Activated naive CD4-positive, alpha-beta T cell treated with anti-CD3 and anti-CD28 coated beads, Interleukin-2, amount 50 U/mL, for 72 hours (primary cell): ENCODE data around the gene SMYD5. TPM values are rescaled to one million over a fixed set of nuclear protein-coding genes. Genes with fewer than 3 reads are reported as not detected.

Experiments
- ATAC-seq, 2 donors: fragments of 150-1000 bp; cut with Tn5 transposase; 2 replicates each; pipeline ENCODE4 v1.10.0; 2021; ENCODE audit warnings: mild to moderate bottlenecking in 2 of 2, moderate library complexity in 2 of 2
- DNase-seq, 2 donors: peaks; one replicate each; pipeline ENCODE4 v3.0.0; 2021 to 2022; ENCODE audit warnings: low spot score in 2 of 2
- H3K27ac Mint-ChIP-seq, 2 donors: one replicate each; pipeline ENCODE4 v1.8.0; 2022; ENCODE audit warnings: mild to moderate bottlenecking in 2 of 2, mixed read lengths in 2 of 2
- H3K36me3 Mint-ChIP-seq, 2 donors: one replicate each; pipeline ENCODE4 v1.8.0; 2022; ENCODE audit warnings: mixed read lengths in 2 of 2
- H3K9me3 Mint-ChIP-seq, 2 donors: one replicate each; pipeline ENCODE4 v1.8.0; 2022; ENCODE audit warnings: mixed read lengths in 2 of 2
- total RNA-seq, 2 donors: library from RNA; stranded (reverse); gene quantifications; one replicate each; pipeline ENCODE4 v1.2.3, GENCODE V29; 2022

SMYD5 gene
- total RNA-seq, 2 donors from 2014 or later = 36.0 to 41.1 TPM

DNA sequence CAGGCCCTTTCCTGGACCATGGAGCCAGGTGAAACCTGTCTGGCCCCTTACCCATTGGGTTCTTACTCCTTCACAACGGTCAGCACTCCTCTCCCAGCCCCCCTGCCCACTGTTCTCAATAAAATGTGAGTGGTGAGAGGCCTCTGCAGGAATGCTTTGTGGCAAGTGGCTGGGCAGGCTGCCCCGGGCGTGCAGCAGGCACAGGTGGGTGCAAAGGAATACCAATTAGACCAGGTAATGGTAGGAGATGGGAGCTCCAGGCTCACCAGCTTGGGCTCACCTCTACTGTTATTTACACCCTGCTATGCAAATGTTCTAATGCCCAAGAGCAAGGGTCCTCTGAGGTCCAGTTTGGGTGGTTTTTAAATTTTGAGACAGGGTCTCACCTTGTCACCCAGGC is 13.0 kb downstream of the SMYD5 start:
- Mint-ChIP-seq H3K27ac (no peak overlapping the region), H3K9me3 (no peaks in the 10 kb centered on the region), H3K36me3 (no peaks in the 10 kb centered on the region)
- DNase-seq (no peak), ATAC-seq (no peak)

DNA sequence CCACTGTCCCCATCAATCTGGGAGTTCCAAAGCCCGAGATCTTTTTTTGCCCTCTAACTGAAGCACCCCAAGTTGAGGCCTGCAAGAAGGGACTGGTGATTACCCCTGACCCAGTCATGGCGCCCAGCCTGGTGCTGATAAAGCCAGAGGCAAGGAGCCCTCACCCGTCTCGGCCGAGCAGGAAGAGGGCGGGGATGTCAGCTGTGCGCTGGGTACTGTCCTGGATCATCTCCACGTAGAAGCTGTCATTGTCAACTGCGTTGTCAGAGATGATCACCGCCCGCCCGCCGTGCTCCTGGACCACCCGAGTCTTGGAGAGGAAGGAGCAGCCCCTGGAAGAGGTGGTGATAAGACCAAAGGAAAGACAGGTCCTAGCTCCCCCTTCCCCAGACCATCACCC is 14.6 kb downstream of the SMYD5 start:
- no peak for DNase-seq
- ATAC-seq = no peak
- H3K36me3 Mint-ChIP-seq = no peaks in the 10 kb centered on the region
- no peak overlapping the region for H3K27ac Mint-ChIP-seq
- H3K9me3 Mint-ChIP-seq = no peaks in the 10 kb centered on the region

DNA sequence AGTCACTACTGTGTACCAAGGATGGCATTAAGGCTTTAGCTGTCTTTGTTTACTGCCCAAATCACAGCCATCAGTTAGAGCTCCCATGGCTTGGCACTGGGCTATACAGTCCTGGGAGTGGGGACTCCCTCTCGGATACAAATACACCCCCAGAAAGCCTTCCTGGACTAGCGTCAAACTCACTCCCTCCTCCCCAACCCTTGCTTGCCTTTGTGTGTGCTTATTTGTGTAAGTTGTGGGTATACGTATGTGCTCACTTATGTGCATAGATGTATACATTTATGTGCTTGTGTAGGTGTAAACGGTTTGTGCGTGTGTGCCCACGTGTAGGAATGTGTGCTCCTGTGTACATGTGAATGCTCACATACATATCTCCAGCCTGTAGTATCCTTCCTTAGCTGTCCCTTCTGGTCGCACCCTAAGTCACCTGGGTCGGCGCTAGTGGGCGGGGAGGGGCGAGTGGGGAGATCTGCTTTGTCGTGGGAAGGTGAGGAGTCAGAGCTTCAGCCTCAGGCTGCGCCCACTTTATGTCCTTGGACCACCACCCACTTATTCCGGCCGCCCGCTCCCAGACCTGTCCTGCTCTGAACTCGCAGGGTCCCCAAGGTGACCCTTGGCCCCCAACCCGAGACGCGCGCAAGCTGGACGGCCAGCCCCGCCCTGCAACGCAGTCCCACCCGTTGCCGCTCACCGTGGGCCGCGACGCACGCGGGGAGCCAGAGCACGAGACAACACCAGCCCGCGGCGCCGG is 18.5 kb downstream of the SMYD5 start:
- peaks cover 30 to 33% of the 10 kb centered on the region in 2 donors for H3K36me3 Mint-ChIP-seq
- peak overlapping the region; percentile 88 to 97 for H3K27ac Mint-ChIP-seq
- peak in 1 of 2 donors; percentile 38 for DNase-seq
- no peaks in the 10 kb centered on the region for H3K9me3 Mint-ChIP-seq
- ATAC-seq = peak in 1 of 2 donors; percentile 5

DNA sequence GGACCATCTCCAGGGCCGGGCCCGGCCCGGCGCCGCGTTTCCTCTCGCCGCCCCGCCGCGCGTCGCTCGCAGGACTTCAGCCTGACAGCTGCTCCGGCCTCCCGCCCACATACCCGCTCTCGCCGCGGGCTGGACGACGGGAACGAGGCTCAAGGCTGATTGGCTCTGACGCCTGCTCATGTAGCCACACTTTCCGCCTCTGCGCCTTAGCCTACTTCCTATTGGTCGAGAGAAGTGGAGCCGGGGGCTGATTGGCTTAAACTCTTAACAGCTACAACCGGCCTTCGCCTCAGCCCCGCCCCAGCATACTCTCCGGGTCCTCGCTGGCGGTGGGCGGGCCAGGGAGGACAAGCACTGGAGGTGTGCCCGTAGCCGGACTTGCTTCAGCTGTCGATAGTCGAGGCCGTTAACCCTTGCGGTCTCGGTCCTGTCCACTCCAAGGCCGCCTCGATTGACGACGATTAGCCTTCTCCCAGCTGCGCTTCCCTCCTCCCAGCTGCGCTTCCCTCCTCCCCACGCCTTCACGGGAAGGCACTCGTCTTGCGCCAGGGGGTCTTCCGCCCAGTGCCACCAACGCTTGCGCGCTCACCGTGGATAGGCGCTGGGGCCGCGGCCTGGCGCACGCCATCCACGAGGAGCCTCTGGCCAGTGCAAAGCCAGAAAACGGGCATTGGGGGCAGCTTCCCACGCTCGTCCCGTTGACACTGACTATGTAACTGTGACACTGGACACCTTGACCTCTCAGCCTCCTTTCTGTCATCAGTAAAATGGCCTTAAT is 19.3 kb downstream of the SMYD5 start, which contains the start of gene PRADC1:
Gene PRADC1, minus strand, starts transcription at position 86 of the 778 bp plus-strand sequence. Its CDS starts 79 bp downstream, at position 7.
- ATAC-seq (peak; percentile 91 to 93), DNase-seq (peak; percentile 87 to 98)
- no peaks in the 10 kb centered on the region for H3K9me3 Mint-ChIP-seq
- peaks cover 30 to 33% of the 10 kb centered on the region in 2 donors for H3K36me3 Mint-ChIP-seq
- peak within 1 kb of the TSS; percentile 88 to 97 for H3K27ac Mint-ChIP-seq

DNA sequence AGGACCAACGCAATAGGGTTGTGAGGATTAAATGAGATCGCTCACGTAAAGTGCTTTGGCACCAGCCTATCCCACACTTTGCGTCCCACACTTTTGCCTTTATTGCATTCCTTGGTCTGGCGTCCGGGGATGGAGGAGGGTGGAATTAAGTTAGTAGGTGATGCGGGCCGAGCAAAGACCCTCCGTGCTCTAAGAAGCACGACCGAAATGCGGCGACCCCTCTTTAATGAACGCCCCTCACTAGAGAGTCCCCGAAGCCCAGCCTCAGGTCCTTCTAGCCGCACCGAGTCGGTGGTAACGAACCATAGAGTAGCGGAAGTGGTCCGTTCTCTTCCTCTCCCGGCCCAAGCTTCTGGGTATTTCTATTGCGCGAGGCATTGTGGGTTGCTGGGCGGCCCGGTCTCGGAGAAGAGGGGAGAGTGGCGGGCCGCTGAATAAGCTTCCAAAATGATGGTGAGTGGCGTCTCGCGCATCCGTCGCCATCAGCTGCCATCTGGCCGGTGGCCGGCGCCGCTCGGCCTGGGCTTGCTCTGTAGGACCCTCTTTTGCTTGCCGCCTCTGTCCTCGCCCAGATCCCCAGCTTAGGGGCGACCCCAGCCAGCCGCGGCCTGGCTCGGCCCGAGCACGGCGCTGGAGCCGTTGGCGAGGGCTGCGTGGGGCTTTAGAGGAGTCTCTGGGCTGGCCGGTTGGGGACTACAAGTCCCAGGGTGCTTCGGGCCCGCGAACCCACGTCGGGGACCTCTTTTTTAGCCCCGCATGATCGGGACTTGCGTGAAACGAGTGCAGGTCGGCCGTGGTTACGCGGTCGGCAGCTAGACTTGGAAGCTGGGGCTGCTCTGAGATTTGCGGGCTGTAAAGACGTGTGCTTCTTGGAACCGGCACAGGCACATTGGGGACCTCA is 20.1 kb downstream of the SMYD5 start, which contains the start of gene CCT7:
Gene CCT7, plus strand, starts transcription at position 377 of the 901 bp plus-strand sequence. Its CDS starts 71 bp downstream, at position 448.
- ATAC-seq = peak; percentile 46 to 77
- DNase-seq = peak; percentile 80 to 84
- H3K27ac Mint-ChIP-seq = peak within 1 kb of the TSS; percentile 88 to 97
- H3K36me3 Mint-ChIP-seq = peaks cover 30 to 33% of the 10 kb centered on the region in 2 donors
- no peaks in the 10 kb centered on the region for H3K9me3 Mint-ChIP-seq

DNA sequence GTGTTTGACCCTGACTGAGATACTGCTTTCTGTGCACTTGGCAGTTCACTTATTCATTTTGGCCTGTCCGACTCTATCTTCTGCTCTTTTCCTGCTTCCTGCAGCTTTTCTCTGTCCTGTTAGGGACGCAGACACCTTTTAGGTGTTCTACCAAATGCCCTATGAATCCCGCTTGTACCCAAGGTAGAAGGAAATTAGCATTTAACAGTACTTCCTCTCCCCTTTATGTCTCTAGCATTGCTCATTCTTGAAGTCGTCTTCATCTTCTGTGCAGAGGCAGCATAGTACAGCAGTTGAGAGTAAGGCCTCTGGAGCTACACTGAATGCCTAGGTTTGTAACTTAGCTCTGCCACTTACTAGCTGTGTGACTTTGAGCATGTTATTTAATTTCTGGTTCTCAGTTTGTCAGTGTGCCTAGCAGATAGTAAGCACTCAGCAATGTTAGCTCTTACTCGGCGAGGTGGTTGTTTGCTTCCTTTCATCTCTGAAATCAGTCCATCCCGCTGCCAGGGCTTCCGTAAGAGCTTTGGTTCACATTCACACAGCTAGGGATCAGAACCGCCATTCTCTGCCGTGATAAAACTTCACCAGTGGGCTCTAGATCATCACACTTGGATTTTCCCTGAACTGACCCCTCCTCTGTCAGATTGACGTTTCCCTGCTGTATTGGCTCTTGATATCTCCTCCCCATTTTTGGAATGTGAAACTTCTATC is 21.4 kb downstream of the SMYD5 start:
- Mint-ChIP-seq H3K27ac (peak overlapping the region; percentile 88 to 97), H3K36me3 (peaks cover 30 to 33% of the 10 kb centered on the region in 2 donors), H3K9me3 (no peaks in the 10 kb centered on the region)
- ATAC-seq (no peak), DNase-seq (no peak)

DNA sequence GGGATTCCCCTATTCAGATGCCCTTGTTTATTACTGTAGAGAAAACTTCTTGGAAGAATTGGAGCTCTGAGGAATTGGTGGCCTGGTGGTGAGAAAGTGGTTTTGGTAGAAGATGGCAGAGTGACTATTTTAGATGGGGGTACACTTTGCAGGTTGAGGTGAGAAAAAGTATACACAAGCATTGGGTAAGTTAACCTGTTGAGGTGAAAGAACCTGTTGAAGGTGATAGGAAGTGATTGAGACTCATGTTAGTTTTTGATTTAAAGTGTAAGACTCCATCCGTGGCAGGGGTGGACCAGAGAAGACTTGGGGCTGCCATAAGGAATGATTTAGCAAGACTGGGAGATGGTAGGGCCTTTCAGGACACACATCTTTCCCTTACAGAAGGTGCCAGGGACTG is 23.1 kb downstream of the SMYD5 start:
- Mint-ChIP-seq H3K27ac (peak overlapping the region; percentile 63 to 88), H3K36me3 (peaks cover 30 to 33% of the 10 kb centered on the region in 2 donors), H3K9me3 (no peaks in the 10 kb centered on the region)
- ATAC-seq (no peak), DNase-seq (no peak)

DNA sequence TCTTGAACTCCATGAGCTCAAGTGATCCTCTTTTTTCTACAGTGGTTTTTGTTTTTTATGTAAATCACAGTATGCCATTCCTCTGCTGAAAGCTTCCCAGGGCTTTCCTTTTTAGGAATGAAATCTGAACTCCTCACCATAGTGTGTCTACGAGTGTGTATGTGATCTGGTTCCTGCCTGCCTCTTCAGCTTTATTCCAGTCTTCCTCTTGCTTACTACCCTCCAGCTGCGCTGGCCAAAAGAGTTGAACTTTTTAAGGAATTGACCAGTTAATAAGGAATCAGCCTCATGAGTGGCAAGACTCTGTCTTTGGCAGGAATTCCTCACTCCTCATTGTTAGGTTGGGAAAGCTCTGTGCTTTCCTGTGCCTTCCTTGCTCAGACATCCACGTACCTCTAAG is 24.1 kb downstream of the SMYD5 start:
- peaks cover 30 to 33% of the 10 kb centered on the region in 2 donors for H3K36me3 Mint-ChIP-seq
- ATAC-seq = no peak
- no peaks in the 10 kb centered on the region for H3K9me3 Mint-ChIP-seq
- H3K27ac Mint-ChIP-seq = peak overlapping the region in 1 of 2 donors; percentile 73
- DNase-seq = no peak

DNA sequence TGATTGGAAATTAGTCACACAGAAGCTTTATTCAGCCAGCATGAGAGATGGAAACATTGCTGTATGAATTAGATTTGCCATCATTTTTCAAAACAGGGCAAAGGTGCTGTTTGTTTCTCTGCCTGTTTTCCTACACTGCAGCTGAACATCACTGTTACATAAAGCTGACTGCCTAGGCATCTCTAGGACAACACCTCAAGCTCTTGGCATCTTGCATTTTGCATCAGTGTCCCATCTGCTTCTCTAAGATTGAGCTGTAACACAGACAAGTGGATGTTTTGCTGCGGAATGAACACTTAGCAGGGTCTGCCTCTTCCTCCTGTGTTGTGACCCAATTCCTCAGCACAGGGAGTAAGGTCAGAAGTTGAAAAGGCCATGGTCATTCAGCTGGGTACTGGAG is 24.9 kb downstream of the SMYD5 start:
- H3K36me3 Mint-ChIP-seq = peaks cover 27 to 32% of the 10 kb centered on the region in 2 donors
- H3K9me3 Mint-ChIP-seq = no peaks in the 10 kb centered on the region
- DNase-seq (no peak), ATAC-seq (no peak)
- peak overlapping the region in 1 of 2 donors; percentile 73 for H3K27ac Mint-ChIP-seq

DNA sequence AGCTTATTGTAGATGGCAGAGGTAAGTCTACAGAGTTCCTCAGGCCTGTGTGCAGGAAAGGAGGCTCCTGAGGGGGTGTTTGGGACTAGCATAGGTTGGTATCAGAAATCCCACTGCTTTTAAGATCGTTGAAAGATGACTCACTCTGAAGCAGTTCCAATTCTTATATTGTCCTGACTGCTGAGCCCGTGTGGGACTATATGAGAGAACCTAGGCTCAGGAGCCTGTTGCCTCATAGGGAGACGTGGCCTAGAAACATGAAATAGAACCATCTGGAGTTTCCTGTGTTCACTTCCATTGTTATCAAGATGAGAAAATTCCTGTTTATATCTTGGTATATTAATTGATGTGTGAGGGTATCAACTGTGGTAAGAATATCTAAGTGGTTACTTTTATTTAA is 25.7 kb downstream of the SMYD5 start:
- no peaks in the 10 kb centered on the region for H3K9me3 Mint-ChIP-seq
- ATAC-seq = no peak
- no peak for DNase-seq
- H3K36me3 Mint-ChIP-seq = peaks cover 20 to 27% of the 10 kb centered on the region in 2 donors
- peak overlapping the region; percentile 55 to 73 for H3K27ac Mint-ChIP-seq

DNA sequence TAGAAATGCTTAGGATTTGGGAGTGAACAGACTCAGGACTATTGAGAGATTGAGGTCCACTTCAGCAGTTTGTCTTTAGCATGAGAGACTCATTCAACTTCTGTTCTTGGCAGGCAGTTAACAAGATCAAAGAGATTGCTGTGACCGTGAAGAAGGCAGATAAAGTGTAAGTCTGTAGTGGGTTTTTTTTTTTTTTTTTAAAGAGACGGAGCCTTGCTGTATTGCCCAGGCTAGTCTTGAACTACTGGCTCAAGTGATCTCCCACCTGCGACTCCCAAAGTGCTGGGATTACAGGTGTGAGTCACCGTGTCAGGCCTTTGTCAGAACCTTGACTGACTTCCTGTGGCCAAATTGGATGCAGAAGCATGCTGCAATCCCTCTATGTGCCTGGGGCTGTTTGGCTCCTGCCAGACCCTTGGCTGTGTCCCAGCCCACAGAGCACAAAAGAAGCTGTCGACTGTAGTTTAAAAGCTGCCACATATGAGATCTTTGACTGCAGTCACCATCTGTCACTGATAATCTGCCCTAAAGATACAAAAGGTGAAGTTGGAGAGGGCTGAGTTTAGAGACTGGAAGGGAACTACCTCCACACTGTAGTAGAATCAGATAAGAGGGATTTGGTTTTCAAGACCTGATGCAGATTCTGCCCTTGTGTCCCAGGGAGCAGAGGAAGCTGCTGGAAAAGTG is 30.0 kb downstream of the SMYD5 start:
- no peak for DNase-seq
- H3K9me3 Mint-ChIP-seq = no peaks in the 10 kb centered on the region
- no peak for ATAC-seq
- H3K27ac Mint-ChIP-seq = peak overlapping the region; percentile 33 to 91
- peaks cover 8 to 14% of the 10 kb centered on the region in 2 donors for H3K36me3 Mint-ChIP-seq

DNA sequence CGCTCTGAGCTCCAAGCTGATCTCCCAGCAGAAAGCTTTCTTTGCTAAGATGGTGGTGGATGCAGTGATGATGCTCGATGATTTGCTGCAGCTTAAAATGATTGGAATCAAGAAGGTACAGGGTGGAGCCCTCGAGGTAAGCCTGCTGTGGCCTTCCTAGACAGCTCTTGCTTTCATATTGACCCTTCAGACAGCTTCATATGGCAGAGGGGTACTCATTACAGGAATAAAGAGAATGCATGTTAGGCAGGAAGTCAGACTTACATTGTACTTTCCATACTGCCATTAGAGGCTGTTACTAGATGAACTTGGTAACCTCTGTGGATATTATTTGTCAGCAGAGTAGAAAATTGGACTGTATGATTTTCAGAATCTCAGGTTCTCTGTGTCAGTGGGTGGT is 30.5 kb downstream of the SMYD5 start:
- H3K36me3 Mint-ChIP-seq = peaks cover 8 to 19% of the 10 kb centered on the region in 2 donors
- peak in 1 of 2 donors; percentile 75 for ATAC-seq
- peak overlapping the region; percentile 33 to 91 for H3K27ac Mint-ChIP-seq

DNA sequence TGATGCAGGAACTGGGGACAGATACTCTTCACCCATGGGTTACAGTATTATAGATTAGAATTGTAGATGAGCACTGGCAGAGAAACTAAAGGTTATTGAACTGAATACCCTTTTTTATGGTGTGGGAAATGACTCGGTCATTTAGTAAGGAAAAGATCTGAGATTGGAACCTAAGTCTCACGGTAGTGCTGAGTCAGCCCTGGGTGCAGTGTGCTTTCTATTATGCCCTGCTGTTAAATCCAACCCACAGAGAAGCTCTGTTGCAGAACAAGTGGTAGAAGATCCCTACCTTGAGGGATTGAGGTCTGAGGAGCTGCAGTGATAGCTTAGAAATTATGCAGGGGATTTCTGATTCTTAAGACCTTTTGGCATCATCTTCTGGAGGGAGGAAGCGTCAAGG is 32.8 kb downstream of the SMYD5 start:
- Mint-ChIP-seq H3K36me3 (peaks cover 19 to 24% of the 10 kb centered on the region in 2 donors), H3K27ac (peak overlapping the region; percentile 31 to 37)

More for the DNA sequence above, 30.5 kb downstream of the SMYD5 start:
- H3K9me3 Mint-ChIP-seq = no peaks in the 10 kb centered on the region
- no peak for DNase-seq

DNA sequence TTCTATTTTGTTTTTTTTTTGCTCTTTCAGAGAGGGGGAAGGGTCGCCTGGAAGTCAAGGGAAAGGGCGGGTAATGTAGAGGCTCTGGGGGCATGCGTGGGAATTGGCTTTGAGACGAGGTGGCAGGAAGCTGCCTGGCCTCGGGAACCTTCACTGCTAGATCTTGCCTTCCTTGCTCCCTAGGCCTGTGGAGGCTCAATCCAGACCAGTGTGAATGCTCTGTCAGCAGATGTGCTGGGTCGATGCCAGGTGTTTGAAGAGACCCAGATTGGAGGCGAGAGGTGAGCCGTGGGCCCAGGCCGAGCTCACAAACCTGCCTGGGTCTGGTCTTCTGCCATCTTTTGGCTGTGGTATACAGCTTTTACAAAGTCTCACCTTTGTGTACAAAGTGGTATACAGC is 35.6 kb downstream of the SMYD5 start:
- DNase-seq (no peak), ATAC-seq (no peak)
- Mint-ChIP-seq H3K36me3 (peaks cover 19 to 28% of the 10 kb centered on the region in 2 donors), H3K27ac (peak overlapping the region; percentile 47 to 51), H3K9me3 (no peaks in the 10 kb centered on the region)

More for the DNA sequence above, 32.8 kb downstream of the SMYD5 start:
- DNase-seq (no peak), ATAC-seq (no peak)
- no peaks in the 10 kb centered on the region for H3K9me3 Mint-ChIP-seq
